GM13977 (cell line): Measurements from ENCODE around the gene GNG8.
A peak's percentile ranks its signal among the peaks of the same experiment; 100 is the strongest.

Experiments
- DNase-seq: peaks from one replicate; pipeline ENCODE4 v3.0.0; 2012; ENCODE audit warnings: low spot score
- CTCF ChIP-seq: IDR thresholded peaks from 2 replicates; pipeline ENCODE4 v1.5.1; 2012; ENCODE audit warnings: mild to moderate bottlenecking, control low read depth; ENCODE audit not compliant: insufficient read depth; ENCODE audit errors: extremely low read depth, missing control alignments
- in situ Hi-C: fragments of 300-500 bp; cut with MboI; formaldehyde crosslinking; loops from one replicate; pipeline ENCODE4 v1.12.0; 2022; ENCODE audit warnings: low sequenced_read_pairs, low pct_unique_long_range_greater_than_20kb, mixed read lengths, inconsistent platforms; ENCODE audit not compliant: unreplicated experiment

The GNG8 gene

GRCh38 chr19:46611776-46612175, 24.2 kb downstream of the GNG8 start:
- TF ChIP-seq CTCF = no peak
- in situ Hi-C loops = loop anchor here (5.0 kb wide), 1 partner anchor 51 kb away; the partner anchor contains the start of gene DACT3
- no peak for DNase-seq

GRCh38 chr19:46610851-46611770, 24.9 kb downstream of the GNG8 start:
- no peak for TF ChIP-seq CTCF
- in situ Hi-C loops = loop anchor here (5.0 kb wide), 1 partner anchor 51 kb away; the partner anchor contains the start of gene DACT3
- no peak for DNase-seq

DNA sequence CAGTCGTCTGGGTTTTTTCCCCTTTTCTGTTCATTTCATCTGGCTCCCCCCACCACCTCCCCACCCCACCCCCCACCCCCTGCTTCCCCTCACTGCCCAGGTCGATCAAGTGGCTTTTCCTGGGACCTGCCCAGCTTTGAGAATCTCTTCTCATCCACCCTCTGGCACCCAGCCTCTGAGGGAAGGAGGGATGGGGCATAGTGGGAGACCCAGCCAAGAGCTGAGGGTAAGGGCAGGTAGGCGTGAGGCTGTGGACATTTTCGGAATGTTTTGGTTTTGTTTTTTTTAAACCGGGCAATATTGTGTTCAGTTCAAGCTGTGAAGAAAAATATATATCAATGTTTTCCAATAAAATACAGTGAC, 25.6 kb downstream of the GNG8 start:
- in situ Hi-C loops = loop anchor here (5.0 kb wide), 1 partner anchor 52 kb away; the partner anchor contains the start of gene DACT3
- peak; percentile 1 for DNase-seq

DNA sequence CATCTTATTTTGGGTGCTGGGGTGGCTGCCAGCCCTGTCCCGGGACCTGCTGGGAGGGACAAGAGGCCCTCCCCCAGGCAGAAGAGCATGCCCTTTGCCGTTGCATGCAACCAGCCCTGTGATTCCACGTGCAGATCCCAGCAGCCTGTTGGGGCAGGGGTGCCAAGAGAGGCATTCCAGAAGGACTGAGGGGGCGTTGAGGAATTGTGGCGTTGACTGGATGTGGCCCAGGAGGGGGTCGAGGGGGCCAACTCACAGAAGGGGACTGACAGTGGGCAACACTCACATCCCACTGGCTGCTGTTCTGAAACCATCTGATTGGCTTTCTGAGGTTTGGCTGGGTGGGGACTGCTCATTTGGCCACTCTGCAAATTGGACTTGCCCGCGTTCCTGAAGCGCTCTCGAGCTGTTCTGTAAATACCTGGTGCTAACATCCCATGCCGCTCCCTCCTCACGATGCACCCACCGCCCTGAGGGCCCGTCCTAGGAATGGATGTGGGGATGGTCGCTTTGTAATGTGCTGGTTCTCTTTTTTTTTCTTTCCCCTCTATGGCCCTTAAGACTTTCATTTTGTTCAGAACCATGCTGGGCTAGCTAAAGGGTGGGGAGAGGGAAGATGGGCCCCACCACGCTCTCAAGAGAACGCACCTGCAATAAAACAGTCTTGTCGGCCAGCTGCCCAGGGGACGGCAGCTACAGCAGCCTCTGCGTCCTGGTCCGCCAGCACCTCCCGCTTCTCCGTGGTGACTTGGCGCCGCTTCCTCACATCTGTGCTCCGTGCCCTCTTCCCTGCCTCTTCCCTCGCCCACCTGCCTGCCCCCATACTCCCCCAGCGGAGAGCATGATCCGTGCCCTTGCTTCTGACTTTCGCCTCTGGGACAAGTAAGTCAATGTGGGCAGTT, 26.2 kb downstream of the GNG8 start:
- DNase-seq = peak; percentile 6
- in situ Hi-C loops = loop anchor here (5.0 kb wide), 1 partner anchor 53 kb away; the partner anchor contains the start of gene DACT3
- no peak for TF ChIP-seq CTCF

More for the DNA sequence above, 25.6 kb downstream of the GNG8 start:
- no peak for TF ChIP-seq CTCF

DNA sequence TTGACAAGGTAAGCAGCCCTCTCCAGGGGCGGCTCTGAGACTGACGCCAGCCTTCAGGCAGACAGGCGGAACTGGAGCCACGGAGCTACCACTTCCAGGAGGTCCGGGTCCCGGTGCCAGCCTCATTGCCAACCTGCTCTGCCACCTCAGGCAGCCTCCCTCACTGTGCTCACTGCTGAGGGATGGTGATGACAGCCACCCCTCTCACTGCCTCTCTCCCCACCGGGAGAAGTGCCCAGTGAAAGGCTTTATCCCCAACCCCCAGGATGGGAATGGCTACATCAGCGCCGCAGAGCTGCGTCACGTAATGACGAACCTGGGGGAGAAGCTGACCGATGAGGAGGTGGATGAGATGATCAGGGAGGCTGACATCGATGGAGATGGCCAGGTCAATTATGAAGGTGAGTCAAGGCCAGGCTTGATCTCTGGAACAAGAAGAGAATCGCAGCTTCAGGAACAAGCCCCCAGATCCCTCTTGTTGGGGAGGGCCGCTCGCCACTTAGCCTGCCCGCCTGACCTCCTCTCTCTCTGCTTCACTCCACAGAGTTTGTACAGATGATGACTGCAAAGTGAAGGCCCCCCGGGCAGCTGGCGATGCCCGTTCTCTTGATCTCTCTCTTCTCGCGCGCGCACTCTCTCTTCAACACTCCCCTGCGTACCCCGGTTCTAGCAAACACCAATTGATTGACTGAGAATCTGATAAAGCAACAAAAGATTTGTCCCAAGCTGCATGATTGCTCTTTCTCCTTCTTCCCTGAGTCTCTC, 27.2 kb downstream of the GNG8 start:
- no peak for TF ChIP-seq CTCF
- DNase-seq = peak; percentile 6
- in situ Hi-C loops = no loop called here

GRCh38 chr19:46608178-46608577, 27.8 kb downstream of the GNG8 start:
- no peak for TF ChIP-seq CTCF
- DNase-seq = peak; percentile 6
- in situ Hi-C loops = no loop called here
